K562 (cell line): ENCODE data around the gene SLC6A1. TPM values are rescaled to one million over a fixed set of nuclear protein-coding genes. Genes with fewer than 3 reads are reported as not detected.

ENCODE experiments used
- ATAC-seq: fragments of 200-7000 bp; cut with Tn5 transposase; 3 replicates; pipeline ENCODE4 v1.9.1; 2020; ENCODE audit warnings: moderate library complexity
- BruUV-seq: library from RNA; stranded (reverse); fragments of 400-500 nt; replicated peaks from 2 replicates; lab custom pipeline; 2021; lab: Mats Ljungman, UMichigan
- CTCF ChIA-PET: fragments of 300-600 bp; formaldehyde crosslinking; extraction: SDS; loops from one replicate; lab custom pipeline; 2021; ENCODE audit warnings: low intra/inter-chr PET ratio; lab: Yijun Ruan, JAX
- POLR2A ChIA-PET: fragments of 300-600, 350-650 bp; sonication (Branson Sonifier 250); formaldehyde crosslinking; extraction: SDS; loops from one replicate; lab custom pipeline; 2021; ENCODE audit warnings: antibody characterized with exemption, inconsistent platforms; lab: Yijun Ruan, JAX
- DNase-seq, 4 experiments: peaks; one replicate each; pipeline versions ENCODE4 v3.0.0 to v3.0.0-alpha.2; 2011 to 2018; ENCODE audit warnings: low spot score in 3 of 4, mixed read lengths in 3 of 4; ENCODE audit errors: extremely low read depth in 1 of 4
- FAIRE-seq: peaks from 2 replicates; lab custom pipeline; 2011; peaks lifted over from hg19 to GRCh38; lab: Jason Lieb, UNC
- H2AFZ ChIP-seq: 2 replicates; pipeline ENCODE4 v1.6.0; 2011; ENCODE audit warnings: low read depth, low read length, control low read depth, inconsistent platforms
- H3K27ac ChIP-seq: fragments of 200-600 bp; 3 replicates; pipeline ENCODE4 v1.8.0; 2011; ENCODE audit warnings: low read depth, mild to moderate bottlenecking, control low read depth, inconsistent platforms, low read length, moderate library complexity, mixed read lengths; ENCODE audit errors: extremely low read depth
- H3K27me3 ChIP-seq, 2 experiments: fragments of 300-600 bp in 1 of 2; 2 replicates in 1 of 2; 3 replicates in 1 of 2; pipeline versions ENCODE4 v1.6.0 to v1.8.0; 2011; ENCODE audit warnings: inconsistent platforms in 2 of 2, low read length in 2 of 2, mild to moderate bottlenecking in 1 of 2, mixed read lengths in 1 of 2, moderate library complexity in 1 of 2; ENCODE audit not compliant: control insufficient read depth in 2 of 2, insufficient read depth in 2 of 2
- H3K36me3 ChIP-seq: fragments of 300-600 bp; 3 replicates; pipeline ENCODE4 v1.8.0; 2011; ENCODE audit warnings: mild to moderate bottlenecking, low read length, inconsistent platforms; ENCODE audit not compliant: control insufficient read depth, insufficient read depth
- H3K4me1 ChIP-seq, 2 experiments: fragments of 200-600 bp in 1 of 2; replicated peaks in 1 of 2; 2 replicates in 1 of 2; 3 replicates in 1 of 2; pipeline versions ENCODE4 v1.5.1 to v1.8.0; 2011; ENCODE audit warnings: inconsistent platforms in 2 of 2, low read length in 2 of 2, mild to moderate bottlenecking in 1 of 2, mixed read lengths in 1 of 2, moderate library complexity in 1 of 2; ENCODE audit not compliant: control insufficient read depth in 2 of 2, insufficient read depth in 2 of 2
- H3K4me2 ChIP-seq: 2 replicates; pipeline ENCODE4 v1.6.1; 2011; ENCODE audit warnings: low read length, control low read depth, inconsistent platforms, mixed read lengths; ENCODE audit not compliant: insufficient read depth
- H3K4me3 ChIP-seq: fragments of 200-600 bp; sonication (generic), shearing (Covaris generic); 2 replicates; pipeline ENCODE4 v1.5.1; 2016; ENCODE audit warnings: control low read depth, inconsistent platforms
- H3K79me2 ChIP-seq: fragments of 200-600 bp; 3 replicates; pipeline ENCODE4 v1.8.0; 2011; ENCODE audit warnings: low read length, inconsistent platforms; ENCODE audit not compliant: control insufficient read depth, insufficient read depth
- H3K9ac ChIP-seq, 2 experiments: 2 replicates each; pipeline versions ENCODE4 v1.6.0 to v1.6.1; 2011; ENCODE audit warnings: low read depth in 2 of 2, low read length in 2 of 2, control low read depth in 1 of 2, inconsistent platforms in 1 of 2, mild to moderate bottlenecking in 1 of 2, mixed read lengths in 1 of 2; ENCODE audit not compliant: insufficient read depth in 1 of 2
- H3K9me1 ChIP-seq: one replicate; pipeline ENCODE4 v1.6.0; 2011; ENCODE audit warnings: inconsistent platforms, mild to moderate bottlenecking, low read length, moderate library complexity; ENCODE audit not compliant: control insufficient read depth, insufficient read depth
- H3K9me3 ChIP-seq: replicated peaks from 2 replicates; pipeline ENCODE4 v1.5.1; 2011; ENCODE audit warnings: low read depth, low read length, inconsistent platforms; ENCODE audit not compliant: control insufficient read depth, insufficient read depth
- H4K20me1 ChIP-seq: replicated peaks from 2 replicates; pipeline ENCODE4 v1.6.1; 2011; ENCODE audit warnings: low read length, inconsistent platforms, mixed read lengths; ENCODE audit not compliant: control insufficient read depth, insufficient read depth
- ARNT ChIP-seq, 2 experiments: fragments of 450-650 bp; IDR thresholded peaks; 2 replicates each; pipeline ENCODE4 v1.6.1; 2016; ENCODE audit warnings: mild to moderate bottlenecking in 1 of 2
- BCOR ChIP-seq: fragments of 450-650 bp; IDR thresholded peaks from 2 replicates; pipeline ENCODE4 v1.6.1; 2016
- CAMTA2 ChIP-seq: fragments of 250-450 bp; sonication (Bioruptor Pico); conservative IDR thresholded peaks from 2 replicates; pipeline ENCODE4 v1.5.1; 2022
- CHAMP1 ChIP-seq: fragments of 450-650 bp; IDR thresholded peaks from 2 replicates; pipeline ENCODE4 v1.6.1; 2016; ENCODE audit warnings: mild to moderate bottlenecking
- FOXJ3 ChIP-seq: sonication (generic); formaldehyde crosslinking; IDR thresholded peaks from 2 replicates; pipeline ENCODE4 v1.4.0; 2020; ENCODE audit warnings: mild to moderate bottlenecking, missing genetic modification reagents
- HIVEP1 ChIP-seq: fragments of 250-450 bp; sonication (Bioruptor Pico); IDR thresholded peaks from 2 replicates; pipeline ENCODE4 v1.4.0; 2020; ENCODE audit warnings: mild to moderate bottlenecking
- ID3 ChIP-seq, 2 experiments: fragments of 250-450 bp in 1 of 2; fragments of 450-650 bp in 1 of 2; sonication (Bioruptor Pico) in 1 of 2; IDR thresholded peaks; 2 replicates each; pipeline versions ENCODE4 v1.6.1 to v1.8.0; 2016 to 2021; ENCODE audit warnings: mild to moderate bottlenecking in 2 of 2, moderate library complexity in 2 of 2, missing compliant biosample characterization in 1 of 2, missing genetic modification characterization in 1 of 2
- NFIC ChIP-seq: fragments of 450-650 bp; IDR thresholded peaks from 2 replicates; pipeline ENCODE4 v1.6.1; 2017; ENCODE audit warnings: mild to moderate bottlenecking, inconsistent platforms
- PHF8 ChIP-seq: fragments of 200-600 bp; sonication (generic); IDR thresholded peaks from 2 replicates; pipeline ENCODE4 v1.6.1; 2012; ENCODE audit warnings: mixed run types, mild to moderate bottlenecking, inconsistent platforms, low read length, moderate library complexity, borderline replicate concordance
- SAP30 ChIP-seq: fragments of 200-600 bp; sonication (generic); IDR thresholded peaks from 2 replicates; pipeline ENCODE4 v1.6.1; 2012; ENCODE audit warnings: borderline replicate concordance, low read depth, mild to moderate bottlenecking, moderate library complexity, low read length, control low read depth, inconsistent platforms; ENCODE audit not compliant: insufficient read depth, poor library complexity, severe bottlenecking
- SRSF1 ChIP-seq: fragments of 200-400 bp; formaldehyde crosslinking; IDR thresholded peaks from 2 replicates; pipeline ENCODE4 v1.6.1; 2017; ENCODE audit warnings: mild to moderate bottlenecking, low read depth, low read length, moderate library complexity
- STAT5A ChIP-seq: IDR thresholded peaks from 2 replicates; pipeline ENCODE4 v1.6.1; 2012; ENCODE audit warnings: low read length, inconsistent platforms, borderline replicate concordance
- XRCC3 ChIP-seq: fragments of 450-650 bp; IDR thresholded peaks from 2 replicates; pipeline ENCODE4 v1.6.1; 2017; ENCODE audit warnings: mild to moderate bottlenecking, moderate library complexity
- ZBTB33 ChIP-seq: sonication (generic); formaldehyde crosslinking; IDR thresholded peaks from 2 replicates; pipeline ENCODE4 v1.8.1; 2023; ENCODE audit warnings: mild to moderate bottlenecking, missing genetic modification reagents
- ZFP36 ChIP-seq: fragments of 150-350 bp; IDR thresholded peaks from 2 replicates; pipeline ENCODE4 v1.6.1; 2018; ENCODE audit warnings: low read length, low read depth; ENCODE audit not compliant: partially characterized antibody
- ZNF740 ChIP-seq, 3 experiments: fragments of 200-800 bp in 1 of 3; sonication (Bioruptor generic) in 1 of 3; sonication (generic) in 1 of 3; formaldehyde crosslinking in 1 of 3; IDR thresholded peaks; 2 replicates each; pipeline versions ENCODE4 v1.6.1 to v1.8.0; 2016 to 2022; ENCODE audit warnings: mild to moderate bottlenecking in 2 of 3, missing compliant biosample characterization in 2 of 3, missing genetic modification characterization in 2 of 3, missing genetic modification reagents in 1 of 3
- in situ Hi-C: fragments of 300-500 bp; cut with MboI; formaldehyde crosslinking; loops from 4 replicates; pipeline ENCODE4 v1.15.0; 2018; ENCODE audit warnings: inconsistent platforms, mixed read lengths
- intact Hi-C: fragments of 100-400 bp; cut with micrococcal nuclease; formaldehyde crosslinking; loops from 2 replicates; pipeline ENCODE4 v1.14.2; 2022
- polyA plus RNA-seq, 8 experiments: library from polyadenylated mRNA; depleted of rRNA in 4 of 8; stranded (reverse) in 5 of 8; unstranded in 3 of 8; fragments of >200 nt; fragmentation: Nextera tagmentation in 2 of 8; fragmentation: Illumina TruSeq in 1 of 8; extraction: Ambion mirVana in 2 of 8; extraction: Trizol in 1 of 8; gene quantifications; 2 replicates each; pipeline versions ENCODE4 v1.2.1 to v1.2.3, GENCODE V29; 2011 to 2014; ENCODE audit warnings: inconsistent platforms in 1 of 8, missing spikeins in 1 of 8
- total RNA-seq, 7 experiments: library from RNA; depleted of rRNA in 6 of 7; stranded (reverse); fragments of >200 nt in 6 of 7; fragmentation: Illumina TruSeq in 2 of 7; extraction: Trizol in 2 of 7; gene quantifications; 2 replicates each; pipeline versions ENCODE4 v1.2.1 to v1.2.3, GENCODE V29; 2011 to 2021; ENCODE audit warnings: low replicate concordance in 1 of 7
- TF ChIP-seq, protein P1 (sequence below): sonication (generic); formaldehyde crosslinking; IDR thresholded peaks from 2 replicates; pipeline ENCODE4 v1.8.0; 2022; ENCODE audit warnings: mild to moderate bottlenecking, missing genetic modification reagents

Gene SLC6A1
- total and polyA plus RNA-seq, 9 of the 15 experiments (the other 6 are each of a cell fraction or from before 2014, with no cell fraction given): not detected

DNA sequence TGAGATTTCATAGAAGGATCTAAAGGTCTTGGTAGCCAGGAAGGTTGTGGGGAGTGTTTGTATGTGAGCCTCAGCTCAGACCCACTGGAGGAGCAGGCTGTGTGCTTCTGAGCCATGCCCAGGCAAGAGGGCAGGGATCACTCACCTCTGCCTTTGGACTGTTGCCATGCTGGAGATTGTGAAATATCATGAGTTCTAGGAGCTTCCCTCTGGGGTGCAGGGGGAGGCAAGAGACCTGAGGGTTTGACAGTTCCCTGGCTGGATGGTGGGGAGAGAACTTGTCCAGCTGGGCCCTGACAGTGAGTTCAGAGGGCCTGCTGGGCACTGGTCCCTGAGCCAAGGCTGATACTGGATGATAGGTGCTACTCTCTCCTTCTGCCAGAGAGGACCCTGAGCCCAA, 6.0 kb downstream of the SLC6A1 start:
- intact Hi-C loops: no loop called here
- ATAC-seq: no peak
- no peak overlapping the region for H3K9ac ChIP-seq
- H3K9me1 ChIP-seq: no peaks in the 10 kb centered on the region
- no peak overlapping the region for H2AFZ ChIP-seq
- no peak for DNase-seq
- no peak for FAIRE-seq
- peaks cover 0 to 5% of the 10 kb centered on the region in 2 experiments; a peak in 2 of 5 replicates for H3K4me1 ChIP-seq
- H3K79me2 ChIP-seq: no peaks in the 10 kb centered on the region
- H3K4me2 ChIP-seq: no peak overlapping the region
- peaks cover 3 to 39% of the 10 kb centered on the region in 2 experiments; a peak in 3 of 5 replicates for H3K27me3 ChIP-seq
- no peak overlapping the region for H3K27ac ChIP-seq
- H4K20me1 ChIP-seq: peaks cover 26% of the 10 kb centered on the region
- BruUV-seq: no TSS peak
- POLR2A ChIA-PET: no interaction called here
- H3K36me3 ChIP-seq: no peaks in the 10 kb centered on the region
- H3K4me3 ChIP-seq: no peak overlapping the region
- CTCF ChIA-PET: no interaction called here
- in situ Hi-C loops: no loop called here
- no peaks in the 10 kb centered on the region for H3K9me3 ChIP-seq
- no peak for TF ChIP-seq HIVEP1 (CRISPR knock-in tag)
- no peak for TF ChIP-seq ID3 (CRISPR knock-in tag; IDR thresholded peaks at IDR 0.05)
- TF ChIP-seq ID3 (tag; IDR thresholded peaks at IDR 0.05): no peak
- TF ChIP-seq FOXJ3 (CRISPR knock-in tag): no peak
- no peak for TF ChIP-seq ZNF740 (CRISPR knock-in tag; IDR thresholded peaks at IDR 0.05)
- TF ChIP-seq ZNF740 (tag; IDR thresholded peaks at IDR 0.05): no peak
- TF ChIP-seq NFIC: no peak
- no peak for TF ChIP-seq SAP30
- no peak for TF ChIP-seq BCOR
- TF ChIP-seq XRCC3: no peak
- TF ChIP-seq STAT5A: no peak
- TF ChIP-seq ZFP36: no peak
- TF ChIP-seq ZBTB33 (CRISPR knock-in tag): no peak
- TF ChIP-seq, protein P1, sequence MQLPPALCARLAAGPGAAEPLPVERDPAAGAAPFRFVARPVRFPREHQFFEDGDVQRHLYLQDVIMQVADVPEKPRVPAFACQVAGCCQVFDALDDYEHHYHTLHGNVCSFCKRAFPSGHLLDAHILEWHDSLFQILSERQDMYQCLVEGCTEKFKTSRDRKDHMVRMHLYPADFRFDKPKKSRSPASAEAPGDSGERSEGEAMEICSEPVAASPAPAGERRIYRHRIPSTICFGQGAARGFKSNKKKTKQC (CRISPR knock-in tag): no peak
- TF ChIP-seq CHAMP1: no peak
- no peak for TF ChIP-seq SRSF1
- TF ChIP-seq ARNT (IDR thresholded peaks at IDR 0.05): no peak
- TF ChIP-seq CAMTA2 (CRISPR knock-in tag): no peak
- TF ChIP-seq PHF8: no peak
